Measurements from ENCODE around the gene TMC4.

- TF ChIP-seq, protein P1, sequence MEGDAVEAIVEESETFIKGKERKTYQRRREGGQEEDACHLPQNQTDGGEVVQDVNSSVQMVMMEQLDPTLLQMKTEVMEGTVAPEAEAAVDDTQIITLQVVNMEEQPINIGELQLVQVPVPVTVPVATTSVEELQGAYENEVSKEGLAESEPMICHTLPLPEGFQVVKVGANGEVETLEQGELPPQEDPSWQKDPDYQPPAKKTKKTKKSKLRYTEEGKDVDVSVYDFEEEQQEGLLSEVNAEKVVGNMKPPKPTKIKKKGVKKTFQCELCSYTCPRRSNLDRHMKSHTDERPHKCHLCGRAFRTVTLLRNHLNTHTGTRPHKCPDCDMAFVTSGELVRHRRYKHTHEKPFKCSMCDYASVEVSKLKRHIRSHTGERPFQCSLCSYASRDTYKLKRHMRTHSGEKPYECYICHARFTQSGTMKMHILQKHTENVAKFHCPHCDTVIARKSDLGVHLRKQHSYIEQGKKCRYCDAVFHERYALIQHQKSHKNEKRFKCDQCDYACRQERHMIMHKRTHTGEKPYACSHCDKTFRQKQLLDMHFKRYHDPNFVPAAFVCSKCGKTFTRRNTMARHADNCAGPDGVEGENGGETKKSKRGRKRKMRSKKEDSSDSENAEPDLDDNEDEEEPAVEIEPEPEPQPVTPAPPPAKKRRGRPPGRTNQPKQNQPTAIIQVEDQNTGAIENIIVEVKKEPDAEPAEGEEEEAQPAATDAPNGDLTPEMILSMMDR (IDR thresholded peaks at IDR 0.05) = no peak
- TF ChIP-seq EP300 (IDR thresholded peaks at IDR 0.05) (no peak), POLR2A (IDR thresholded peaks at IDR 0.05) (no peak), POLR2AphosphoS5 (IDR thresholded peaks at IDR 0.05) (no peak)
Observed at GRCh38 chr19:54172471-54173358, at the start of gene TMC4.

Data from gastroesophageal sphincter (tissue), 3 donors.